ENCODE results near the gene ARID2. TPM values are rescaled to one million over a fixed set of nuclear protein-coding genes. Genes with fewer than 3 reads are reported as not detected.

The ARID2 gene
- total RNA-seq, 4 donors from 2014 or later: 32.1 to 79.1 (median 41.5) TPM

DNA sequence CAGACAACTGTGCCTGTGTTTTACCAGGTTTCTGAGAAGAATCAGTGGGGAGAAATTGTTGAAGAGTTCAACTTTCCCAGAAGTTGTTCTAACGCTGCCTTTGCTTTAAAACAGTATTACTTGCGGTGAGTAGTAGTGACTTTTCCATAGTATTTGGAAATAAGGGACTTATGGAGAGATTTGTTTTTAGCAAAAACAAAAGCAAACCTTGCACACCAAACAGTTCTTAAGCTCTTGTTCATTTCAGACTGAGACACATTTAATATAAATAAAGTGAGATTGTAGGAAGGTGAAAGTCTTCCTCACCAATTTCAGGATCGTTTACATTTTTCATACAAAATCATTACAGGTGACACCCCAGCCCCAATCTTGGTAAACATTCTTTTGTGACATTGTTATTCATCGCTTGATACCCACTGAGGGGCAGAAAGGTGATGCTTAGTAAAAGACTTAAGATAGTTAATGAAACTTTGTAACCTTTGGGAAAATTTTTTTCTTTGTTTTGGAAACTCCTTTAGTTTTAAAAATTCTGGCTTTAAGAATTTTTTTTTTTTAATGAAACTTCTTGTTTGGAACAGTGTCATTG lies 1.8 kb downstream of the ARID2 start:
- DNase-seq (ENCODE audit: low spot score in 2 of 2): no peak
- H3K4me3 ChIP-seq: peak overlapping the region; percentile 88

DNA sequence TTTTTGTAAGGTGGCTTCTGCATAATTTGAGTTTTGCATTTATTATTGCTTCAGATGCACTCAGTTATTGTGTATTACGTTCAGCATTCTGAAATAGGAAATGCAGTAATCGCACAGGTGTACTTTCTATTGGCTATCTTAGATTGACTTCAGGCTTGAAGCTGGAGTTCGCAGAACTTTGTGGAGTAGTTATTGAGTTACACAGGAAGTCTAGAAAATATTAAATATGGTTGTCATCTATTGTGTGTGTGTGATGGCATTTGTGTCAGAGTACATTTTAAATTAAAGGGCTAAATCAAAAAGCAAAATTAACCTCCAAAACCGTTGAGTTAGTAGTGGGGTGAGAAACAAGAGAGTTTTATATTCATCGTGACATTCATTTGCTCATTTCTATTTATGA lies 2.7 kb downstream of the ARID2 start:
- no peaks in the 10 kb centered on the region for H3K36me3 ChIP-seq
- 14% methylated on average over 5 of the region's 5 CpGs for WGBS
- DNase-seq (ENCODE audit: low spot score in 2 of 2): no peak
- TF ChIP-seq POLR2A (IDR thresholded peaks at IDR 0.05): no peak
- no peak for TF ChIP-seq EP300 (IDR thresholded peaks at IDR 0.05)
- TF ChIP-seq, protein P1, sequence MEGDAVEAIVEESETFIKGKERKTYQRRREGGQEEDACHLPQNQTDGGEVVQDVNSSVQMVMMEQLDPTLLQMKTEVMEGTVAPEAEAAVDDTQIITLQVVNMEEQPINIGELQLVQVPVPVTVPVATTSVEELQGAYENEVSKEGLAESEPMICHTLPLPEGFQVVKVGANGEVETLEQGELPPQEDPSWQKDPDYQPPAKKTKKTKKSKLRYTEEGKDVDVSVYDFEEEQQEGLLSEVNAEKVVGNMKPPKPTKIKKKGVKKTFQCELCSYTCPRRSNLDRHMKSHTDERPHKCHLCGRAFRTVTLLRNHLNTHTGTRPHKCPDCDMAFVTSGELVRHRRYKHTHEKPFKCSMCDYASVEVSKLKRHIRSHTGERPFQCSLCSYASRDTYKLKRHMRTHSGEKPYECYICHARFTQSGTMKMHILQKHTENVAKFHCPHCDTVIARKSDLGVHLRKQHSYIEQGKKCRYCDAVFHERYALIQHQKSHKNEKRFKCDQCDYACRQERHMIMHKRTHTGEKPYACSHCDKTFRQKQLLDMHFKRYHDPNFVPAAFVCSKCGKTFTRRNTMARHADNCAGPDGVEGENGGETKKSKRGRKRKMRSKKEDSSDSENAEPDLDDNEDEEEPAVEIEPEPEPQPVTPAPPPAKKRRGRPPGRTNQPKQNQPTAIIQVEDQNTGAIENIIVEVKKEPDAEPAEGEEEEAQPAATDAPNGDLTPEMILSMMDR (IDR thresholded peaks at IDR 0.05): no peak
- no peak for TF ChIP-seq POLR2AphosphoS5 (IDR thresholded peaks at IDR 0.05)
- H3K27me3 ChIP-seq: no peaks in the 10 kb centered on the region
- peaks cover 42% of the 10 kb centered on the region for H3K4me1 ChIP-seq
- H3K27ac ChIP-seq: peak overlapping the region; percentile 46
- peak overlapping the region; percentile 88 for H3K4me3 ChIP-seq
- no peaks in the 10 kb centered on the region for H3K9me3 ChIP-seq

More for the DNA sequence above, 1.8 kb downstream of the ARID2 start:
- Histone ChIP-seq H3K36me3 (no peaks in the 10 kb centered on the region), H3K27me3 (no peaks in the 10 kb centered on the region), H3K27ac (peak overlapping the region; percentile 100), H3K4me1 (peaks cover 42% of the 10 kb centered on the region), H3K9me3 (no peaks in the 10 kb centered on the region)
- 8% methylated on average over 4 of the region's 4 CpGs for WGBS
- TF ChIP-seq POLR2AphosphoS5 (IDR thresholded peaks at IDR 0.05): no peak
- TF ChIP-seq, protein P1 (IDR thresholded peaks at IDR 0.05): no peak
- TF ChIP-seq POLR2A (IDR thresholded peaks at IDR 0.05): no peak
- no peak for TF ChIP-seq EP300 (IDR thresholded peaks at IDR 0.05)

DNA sequence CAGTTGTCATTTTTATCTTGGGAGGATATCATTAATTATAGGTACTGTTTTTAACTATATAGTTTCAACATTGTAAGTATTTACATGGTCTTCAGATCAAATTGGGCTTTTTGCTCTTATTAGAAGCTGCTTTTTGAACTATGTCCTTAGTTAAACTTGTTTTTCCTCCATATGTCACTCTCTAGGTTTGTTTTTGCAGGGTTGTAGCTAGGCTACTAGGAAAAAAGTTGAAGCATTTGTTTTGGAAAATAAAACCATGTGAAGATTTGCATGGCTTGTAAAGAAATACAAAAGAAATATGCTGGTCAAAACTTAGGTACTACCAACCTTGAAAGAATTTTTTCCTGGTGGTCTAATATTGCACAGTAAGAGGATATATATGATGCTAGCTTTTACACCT lies 3.4 kb downstream of the ARID2 start:
- peak overlapping the region; percentile 16 for H3K27ac ChIP-seq
- H3K27me3 ChIP-seq: no peaks in the 10 kb centered on the region
- no peaks in the 10 kb centered on the region for H3K9me3 ChIP-seq
- no peak for DNase-seq (ENCODE audit: low spot score in 2 of 2)
- TF ChIP-seq POLR2AphosphoS5 (IDR thresholded peaks at IDR 0.05) (no peak), POLR2A (IDR thresholded peaks at IDR 0.05) (no peak), EP300 (IDR thresholded peaks at IDR 0.05) (no peak)
- TF ChIP-seq, protein P1 (IDR thresholded peaks at IDR 0.05): no peak
- peak overlapping the region; percentile 88 for H3K4me3 ChIP-seq
- peaks cover 40% of the 10 kb centered on the region for H3K4me1 ChIP-seq
- H3K36me3 ChIP-seq: no peaks in the 10 kb centered on the region

DNA sequence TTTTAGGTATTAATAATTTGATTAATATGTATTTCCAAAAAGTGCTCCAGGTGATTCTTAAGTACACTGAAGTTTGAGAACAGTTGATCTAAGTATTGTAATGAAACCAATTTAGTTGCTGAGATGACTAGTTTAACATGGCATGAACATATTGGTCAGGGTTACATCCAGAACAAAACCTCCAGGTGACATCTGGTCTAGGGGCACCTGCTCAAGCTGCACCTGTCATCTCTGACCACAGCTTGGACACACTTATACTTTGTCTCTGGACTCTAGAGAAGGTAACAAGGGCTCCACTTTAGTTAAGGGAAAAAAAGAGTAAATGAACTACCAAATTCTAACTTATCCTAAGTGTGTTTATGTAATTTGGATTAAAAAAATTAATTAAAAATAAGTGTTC lies 8.1 kb downstream of the ARID2 start:
- Histone ChIP-seq H3K9me3 (no peaks in the 10 kb centered on the region), H3K27ac (no peak overlapping the region), H3K36me3 (peaks cover 5% of the 10 kb centered on the region), H3K4me3 (no peak overlapping the region), H3K27me3 (no peaks in the 10 kb centered on the region), H3K4me1 (peaks cover 30% of the 10 kb centered on the region)
- DNase-seq (ENCODE audit: low spot score in 2 of 2): no peak
- TF ChIP-seq, protein P1 (IDR thresholded peaks at IDR 0.05): no peak
- no peak for TF ChIP-seq POLR2A (IDR thresholded peaks at IDR 0.05)
- no peak for TF ChIP-seq EP300 (IDR thresholded peaks at IDR 0.05)
- TF ChIP-seq POLR2AphosphoS5 (IDR thresholded peaks at IDR 0.05): no peak

DNA sequence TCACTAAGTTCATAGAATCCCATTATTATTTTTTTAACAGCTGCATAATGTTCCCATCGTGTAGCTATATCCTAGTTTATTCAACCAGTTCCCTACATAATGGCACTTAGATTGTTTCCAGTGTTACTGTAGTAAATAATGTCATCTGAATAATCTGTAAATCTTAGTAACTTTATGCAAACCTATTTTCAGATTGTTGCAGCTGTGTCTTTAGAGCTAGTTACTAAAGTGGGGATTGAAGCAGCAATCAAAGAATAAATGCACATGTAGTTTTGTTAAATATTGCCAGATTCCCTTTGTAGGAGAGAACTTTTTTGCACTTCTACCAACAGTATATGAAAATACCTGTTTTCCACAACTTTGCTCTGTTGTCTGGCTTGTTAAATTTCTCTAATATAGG lies 13.1 kb downstream of the ARID2 start:
- Histone ChIP-seq H3K36me3 (peaks cover 5% of the 10 kb centered on the region), H3K4me3 (no peak overlapping the region), H3K9me3 (no peaks in the 10 kb centered on the region), H3K27me3 (no peaks in the 10 kb centered on the region), H3K4me1 (no peaks in the 10 kb centered on the region), H3K27ac (no peak overlapping the region)
- 95% methylated on average over 1 of the region's 1 CpG for WGBS
- DNase-seq (ENCODE audit: low spot score in 2 of 2): no peak
- TF ChIP-seq POLR2A (IDR thresholded peaks at IDR 0.05) (no peak), POLR2AphosphoS5 (IDR thresholded peaks at IDR 0.05) (no peak), EP300 (IDR thresholded peaks at IDR 0.05) (no peak)
- TF ChIP-seq, protein P1 (IDR thresholded peaks at IDR 0.05): no peak
